Liver (tissue), 9 donors: Measurements from ENCODE around the gene UBE2N. TPM values are rescaled to one million over a fixed set of nuclear protein-coding genes. Genes with fewer than 3 reads are reported as not detected.

Experiments
- DNase-seq: peaks from one replicate; pipeline ENCODE4 v3.0.0-alpha.2; 2017; ENCODE audit warnings: low spot score
- H3K27ac ChIP-seq, 2 donors: one replicate each; pipeline ENCODE4 v1.7.0; 2013; ENCODE audit warnings: inconsistent platforms in 2 of 2, low read length in 2 of 2, control low read depth in 1 of 2, low read depth in 1 of 2, mild to moderate bottlenecking in 1 of 2
- H3K27me3 ChIP-seq, 4 donors: one replicate each; pipeline versions ENCODE4 v1.6.1 to v1.7.0; 2013; ENCODE audit warnings: low read length in 3 of 4, inconsistent platforms in 1 of 4, mild to moderate bottlenecking in 1 of 4, moderate library complexity in 1 of 4; ENCODE audit not compliant: control insufficient read depth in 4 of 4, insufficient read depth in 4 of 4
- H3K36me3 ChIP-seq, 4 donors: one replicate each; pipeline versions ENCODE4 v1.6.1 to v1.7.0; 2013; ENCODE audit warnings: low read length in 3 of 4, mild to moderate bottlenecking in 3 of 4, low read depth in 1 of 4, moderate library complexity in 1 of 4; ENCODE audit not compliant: control insufficient read depth in 4 of 4, insufficient read depth in 3 of 4
- H3K4me1 ChIP-seq, 4 donors: one replicate each; pipeline versions ENCODE4 v1.6.1 to v1.7.0; 2013; ENCODE audit warnings: low read length in 3 of 4, mild to moderate bottlenecking in 3 of 4, moderate library complexity in 1 of 4; ENCODE audit not compliant: control insufficient read depth in 4 of 4, insufficient read depth in 4 of 4
- H3K4me3 ChIP-seq, 3 donors: one replicate each; pipeline versions ENCODE4 v1.6.1 to v1.7.0; 2013; ENCODE audit warnings: low read length in 3 of 3, control low read depth in 1 of 3, low read depth in 1 of 3, mild to moderate bottlenecking in 1 of 3
- H3K9ac ChIP-seq, 2 donors: one replicate each; pipeline ENCODE4 v1.7.0; 2013; ENCODE audit warnings: low read length in 2 of 2, mild to moderate bottlenecking in 2 of 2, moderate library complexity in 2 of 2, control low read depth in 1 of 2, low read depth in 1 of 2
- H3K9me3 ChIP-seq, 4 donors: one replicate each; pipeline versions ENCODE4 v1.6.1 to v1.7.0; 2013; ENCODE audit warnings: low read length in 3 of 4; ENCODE audit not compliant: control insufficient read depth in 4 of 4
- ATF3 ChIP-seq: IDR thresholded peaks from 2 replicates; pipeline ENCODE4 v1.6.1; 2016; ENCODE audit warnings: antibody characterized with exemption
- CTCF ChIP-seq: fragments of 150-350 bp; IDR thresholded peaks from 2 replicates; pipeline ENCODE4 v1.5.1; 2017; ENCODE audit warnings: improper control_type of control experiment, low read depth, low read length; ENCODE audit not compliant: missing input control
- EGR1 ChIP-seq, 2 donors: IDR thresholded peaks; 2 replicates each; pipeline ENCODE4 v1.6.1; 2016 to 2018; ENCODE audit warnings: antibody characterized with exemption in 2 of 2, low read depth in 2 of 2
- FOXA1 ChIP-seq: IDR thresholded peaks from 2 replicates; pipeline ENCODE4 v1.6.1; 2016; ENCODE audit warnings: antibody characterized with exemption
- FOXA2 ChIP-seq: IDR thresholded peaks from 2 replicates; pipeline ENCODE4 v1.6.1; 2016; ENCODE audit warnings: antibody characterized with exemption
- GABPA ChIP-seq, 2 donors: IDR thresholded peaks in 1 of 2; conservative IDR thresholded peaks in 1 of 2; 2 replicates each; pipeline ENCODE4 v1.6.1; 2016; ENCODE audit warnings: antibody characterized with exemption in 2 of 2, mild to moderate bottlenecking in 1 of 2, moderate library complexity in 1 of 2
- HNF4A ChIP-seq, 2 donors: conservative IDR thresholded peaks; 2 replicates each; pipeline ENCODE4 v1.6.1; 2016; ENCODE audit warnings: antibody characterized with exemption in 2 of 2, mild to moderate bottlenecking in 2 of 2
- JUND ChIP-seq, 2 donors: IDR thresholded peaks; 2 replicates each; pipeline ENCODE4 v1.6.1; 2016; ENCODE audit warnings: antibody characterized with exemption in 2 of 2
- MAX ChIP-seq: IDR thresholded peaks from 2 replicates; pipeline ENCODE4 v1.6.1; 2016; ENCODE audit warnings: antibody characterized with exemption
- NR2F2 ChIP-seq: IDR thresholded peaks from 2 replicates; pipeline ENCODE4 v1.6.1; 2016; ENCODE audit warnings: antibody characterized with exemption
- RAD21 ChIP-seq, 2 donors: IDR thresholded peaks; 2 replicates each; pipeline ENCODE4 v1.6.1; 2016; ENCODE audit warnings: antibody characterized with exemption in 2 of 2, mild to moderate bottlenecking in 2 of 2
- REST ChIP-seq: IDR thresholded peaks from 2 replicates; pipeline ENCODE4 v1.6.1; 2016; ENCODE audit warnings: antibody characterized with exemption, mild to moderate bottlenecking
- RXRA ChIP-seq, 2 donors: IDR thresholded peaks; 2 replicates each; pipeline ENCODE4 v1.6.1; 2017 to 2018; ENCODE audit warnings: antibody characterized with exemption in 2 of 2, mild to moderate bottlenecking in 1 of 2
- SP1 ChIP-seq: IDR thresholded peaks from 2 replicates; pipeline ENCODE4 v1.6.1; 2018; ENCODE audit warnings: antibody characterized with exemption, mild to moderate bottlenecking
- TAF1 ChIP-seq: conservative IDR thresholded peaks from 2 replicates; pipeline ENCODE4 v1.6.1; 2016; ENCODE audit warnings: antibody characterized with exemption, mild to moderate bottlenecking
- YY1 ChIP-seq: IDR thresholded peaks from 2 replicates; pipeline ENCODE4 v1.6.1; 2016; ENCODE audit warnings: antibody characterized with exemption, mild to moderate bottlenecking
- ZBTB33 ChIP-seq: IDR thresholded peaks from 2 replicates; pipeline ENCODE4 v1.6.1; 2016; ENCODE audit warnings: antibody characterized with exemption
- WGBS: extraction: QIAGEN DNeasy Blood & Tissue Kit; methylation state at CpG from one replicate; pipeline ENCODE4 v1.1.7; 2013; 5-methylcytosine and 5-hydroxymethylcytosine counted together
- polyA plus RNA-seq, 2 donors: library from polyadenylated mRNA; stranded (reverse) in 1 of 2; unstranded in 1 of 2; fragments of 200-250 nt in 1 of 2; fragments of >200 nt in 1 of 2; fragmentation: Nextera tagmentation in 1 of 2; extraction: Ambion mirVana in 1 of 2; gene quantifications; one replicate each; pipeline versions ENCODE4 v1.2.1 to v1.2.3, GENCODE V29; 2013 to 2015
- total RNA-seq, 2 donors: library from RNA; depleted of rRNA; stranded (reverse); fragments of >200 nt; gene quantifications; one replicate each; pipeline ENCODE4 v1.2.3, GENCODE V29; 2014
- donor health status: healthy.
- donor health status: healthy.
- donor health status: healthy.
- donor health status: healthy.
- donor health status: healthy.

The UBE2N gene
- total and polyA plus RNA-seq, 4 donors, result 13.9 to 63.7 (median 32.6) TPM

GRCh38 chr12:93443576-93443975, 1.8 kb upstream of the UBE2N start:
- Histone ChIP-seq H3K9me3 (no peaks in the 10 kb centered on the region), H3K27me3 (no peaks in the 10 kb centered on the region), H3K4me1 (peaks cover 4 to 29% (median 12%) of the 10 kb centered on the region in 4 donors), H3K9ac (no peak overlapping the region), H3K27ac (no peak overlapping the region), H3K4me3 (no peak overlapping the region), H3K36me3 (no peaks in the 10 kb centered on the region)
- TF ChIP-seq MAX (no peak), YY1 (no peak), FOXA2 (no peak), TAF1 (no peak), GABPA (IDR thresholded peaks at IDR 0.05 in 1 of 2, conservative IDR thresholded peaks at IDR 0.05 in 1 of 2) (no peak), FOXA1 (no peak), REST (no peak), RXRA (IDR thresholded peaks at IDR 0.05) (no peak), NR2F2 (no peak), CTCF (no peak), HNF4A (conservative IDR thresholded peaks at IDR 0.05) (no peak), ZBTB33 (no peak), EGR1 (IDR thresholded peaks at IDR 0.05; ENCODE audit: low read depth in 2 of 2) (no peak)
- WGBS, result 98% methylated on average over 4 of the region's 4 CpGs
- DNase-seq, result no peak

GRCh38 chr12:93442411-93443340, 929 bp upstream of the UBE2N start:
- peaks cover 4 to 29% (median 14%) of the 10 kb centered on the region in 4 donors for H3K4me1 ChIP-seq

More at GRCh38 chr12:93442411-93443340, 929 bp upstream of the UBE2N start:
- peak overlapping the region; percentile 74 to 86 for H3K27ac ChIP-seq
- WGBS, result 9% methylated on average over 19 of the region's 19 CpGs
- H3K27me3 ChIP-seq, result no peaks in the 10 kb centered on the region
- no peaks in the 10 kb centered on the region for H3K36me3 ChIP-seq
- no peak for DNase-seq
- TF ChIP-seq MAX (no peak), CTCF (no peak), SP1 (no peak), RAD21 (IDR thresholded peaks at IDR 0.05) (no peak), EGR1 (IDR thresholded peaks at IDR 0.05; ENCODE audit: low read depth in 2 of 2) (no peak), ATF3 (no peak), FOXA1 (no peak), ZBTB33 (no peak), NR2F2 (no peak), RXRA (IDR thresholded peaks at IDR 0.05) (no peak), JUND (IDR thresholded peaks at IDR 0.05) (no peak), YY1 (no peak), HNF4A (conservative IDR thresholded peaks at IDR 0.05) (no peak), GABPA (IDR thresholded peaks at IDR 0.05 in 1 of 2, conservative IDR thresholded peaks at IDR 0.05 in 1 of 2) (no peak)
- no peaks in the 10 kb centered on the region for H3K9me3 ChIP-seq
- H3K9ac ChIP-seq, result peak overlapping the region; percentile 63 to 83
- H3K4me3 ChIP-seq, result peak overlapping the region; percentile 68 to 99 (median 74)
